ENCODE results near the gene KIAA1328. TPM values are rescaled to one million over a fixed set of nuclear protein-coding genes. Genes with fewer than 3 reads are reported as not detected.

The KIAA1328 gene
- total RNA-seq, 1 experiment from 2014 or later: 6.2 TPM

DNA sequence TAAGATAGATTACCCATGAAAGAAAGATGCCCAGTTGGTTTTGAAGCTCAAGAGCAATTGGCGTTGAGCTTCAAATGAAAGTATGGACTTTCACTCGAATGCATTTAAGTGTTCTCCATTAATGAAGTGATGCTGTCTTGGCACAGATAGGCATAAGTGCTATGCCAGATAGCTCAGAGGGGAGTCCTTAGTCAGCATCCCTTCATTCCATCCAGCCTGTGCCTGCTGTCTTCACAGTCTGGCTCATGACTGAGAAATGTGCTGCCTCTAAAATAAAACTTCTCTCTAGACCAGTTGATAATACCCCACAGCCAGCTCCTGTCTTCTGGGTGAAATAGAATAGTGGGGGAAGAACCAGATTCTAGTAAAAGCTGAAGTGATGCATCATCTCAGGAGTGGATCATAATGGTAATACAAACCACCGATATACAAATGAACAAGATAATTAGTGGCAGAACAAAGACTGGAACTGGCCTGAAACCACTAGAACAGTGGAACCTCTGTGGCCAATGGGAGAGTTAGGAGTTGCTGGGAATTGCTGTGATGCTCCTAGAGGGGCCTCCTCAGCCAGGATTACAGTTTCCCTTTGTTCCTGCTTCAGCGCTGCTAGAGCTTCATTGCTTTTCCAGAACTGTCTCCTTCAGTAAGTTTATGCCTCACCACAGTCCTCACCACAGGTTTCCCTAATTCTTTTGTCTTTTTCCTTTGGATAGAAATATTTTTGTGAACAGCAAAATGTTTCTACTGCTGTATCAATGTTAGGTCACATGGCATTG is 359.3 kb downstream of the KIAA1328 start:
- intact Hi-C loops (cut with micrococcal nuclease; ENCODE audit: unreplicated experiment) (no loop called here), in situ Hi-C loops (cut with HindIII; ENCODE audit: low pct_unique_long_range_greater_than_20kb, low sequenced_read_pairs) (no loop called here)
- TF ChIP-seq TCF7L2 (IDR thresholded peaks at IDR 0.05; ENCODE audit: low read depth, low read length) (no peak), CTCF (IDR thresholded peaks at IDR 0.05) (no peak), POLR2AphosphoS5 (IDR thresholded peaks at IDR 0.05; ENCODE audit: low read depth, low read length) (no peak), SIN3A (IDR thresholded peaks at IDR 0.05; ENCODE audit: borderline replicate concordance, insufficient read depth, low read depth, low read length) (no peak)
- TF ChIP-seq, protein P1, sequence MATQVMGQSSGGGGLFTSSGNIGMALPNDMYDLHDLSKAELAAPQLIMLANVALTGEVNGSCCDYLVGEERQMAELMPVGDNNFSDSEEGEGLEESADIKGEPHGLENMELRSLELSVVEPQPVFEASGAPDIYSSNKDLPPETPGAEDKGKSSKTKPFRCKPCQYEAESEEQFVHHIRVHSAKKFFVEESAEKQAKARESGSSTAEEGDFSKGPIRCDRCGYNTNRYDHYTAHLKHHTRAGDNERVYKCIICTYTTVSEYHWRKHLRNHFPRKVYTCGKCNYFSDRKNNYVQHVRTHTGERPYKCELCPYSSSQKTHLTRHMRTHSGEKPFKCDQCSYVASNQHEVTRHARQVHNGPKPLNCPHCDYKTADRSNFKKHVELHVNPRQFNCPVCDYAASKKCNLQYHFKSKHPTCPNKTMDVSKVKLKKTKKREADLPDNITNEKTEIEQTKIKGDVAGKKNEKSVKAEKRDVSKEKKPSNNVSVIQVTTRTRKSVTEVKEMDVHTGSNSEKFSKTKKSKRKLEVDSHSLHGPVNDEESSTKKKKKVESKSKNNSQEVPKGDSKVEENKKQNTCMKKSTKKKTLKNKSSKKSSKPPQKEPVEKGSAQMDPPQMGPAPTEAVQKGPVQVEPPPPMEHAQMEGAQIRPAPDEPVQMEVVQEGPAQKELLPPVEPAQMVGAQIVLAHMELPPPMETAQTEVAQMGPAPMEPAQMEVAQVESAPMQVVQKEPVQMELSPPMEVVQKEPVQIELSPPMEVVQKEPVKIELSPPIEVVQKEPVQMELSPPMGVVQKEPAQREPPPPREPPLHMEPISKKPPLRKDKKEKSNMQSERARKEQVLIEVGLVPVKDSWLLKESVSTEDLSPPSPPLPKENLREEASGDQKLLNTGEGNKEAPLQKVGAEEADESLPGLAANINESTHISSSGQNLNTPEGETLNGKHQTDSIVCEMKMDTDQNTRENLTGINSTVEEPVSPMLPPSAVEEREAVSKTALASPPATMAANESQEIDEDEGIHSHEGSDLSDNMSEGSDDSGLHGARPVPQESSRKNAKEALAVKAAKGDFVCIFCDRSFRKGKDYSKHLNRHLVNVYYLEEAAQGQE (IDR thresholded peaks at IDR 0.05; ENCODE audit: insufficient read depth in 1 of 2, low read depth in 2 of 2, low read length in 1 of 2): no peak
- no TSS peak for BruUV-seq (replicated peaks)
- POLR2A ChIA-PET: no interaction called here
- no peak overlapping the region for H3K4me3 ChIP-seq (ENCODE audit: low read depth in 2 of 2, low read length in 2 of 2)
- no peaks in the 10 kb centered on the region for H3K4me1 ChIP-seq (ENCODE audit: control insufficient read depth, insufficient read depth, low read length)
- H3K27me3 ChIP-seq (ENCODE audit: control insufficient read depth, insufficient read depth, low read length): no peaks in the 10 kb centered on the region
- CTCF ChIA-PET: no interaction called here
- no peak overlapping the region for H3K27ac ChIP-seq (ENCODE audit: low read length)
- DNase-seq (ENCODE audit: low read depth, low spot score) (no peak), ATAC-seq (no peak)
- no peaks in the 10 kb centered on the region for H3K9me3 ChIP-seq (ENCODE audit: control insufficient read depth, insufficient read depth, low read depth, low read length)
- H3K36me3 ChIP-seq (ENCODE audit: control insufficient read depth, insufficient read depth, low read length): no peaks in the 10 kb centered on the region

DNA sequence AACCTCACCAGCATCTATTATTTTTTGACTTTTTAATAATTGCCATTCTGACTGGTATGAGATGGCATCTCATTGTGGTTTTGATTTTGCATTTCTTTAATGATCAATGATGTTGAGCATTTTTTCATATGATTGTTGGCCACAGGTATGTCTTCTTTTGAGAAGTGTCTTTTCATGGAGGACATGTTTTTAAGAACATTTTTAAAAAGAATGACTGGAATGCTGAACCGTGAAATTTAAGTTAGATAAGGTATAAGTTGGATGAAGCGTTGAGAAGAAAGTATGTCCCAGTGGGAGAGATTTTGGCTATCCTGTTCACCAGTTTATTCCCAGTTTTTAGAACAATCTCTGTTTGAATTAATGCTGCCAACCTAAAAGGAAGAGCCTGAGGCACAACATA is 370.8 kb downstream of the KIAA1328 start:
- intact Hi-C loops (cut with micrococcal nuclease; ENCODE audit: unreplicated experiment) (no loop called here), in situ Hi-C loops (cut with HindIII; ENCODE audit: low pct_unique_long_range_greater_than_20kb, low sequenced_read_pairs) (no loop called here)
- no peak for TF ChIP-seq SIN3A (IDR thresholded peaks at IDR 0.05; ENCODE audit: borderline replicate concordance, insufficient read depth, low read depth, low read length)
- TF ChIP-seq, protein P1 (IDR thresholded peaks at IDR 0.05; ENCODE audit: insufficient read depth in 1 of 2, low read depth in 2 of 2, low read length in 1 of 2): no peak
- no peak for TF ChIP-seq CTCF (IDR thresholded peaks at IDR 0.05)
- no peak for TF ChIP-seq TCF7L2 (IDR thresholded peaks at IDR 0.05; ENCODE audit: low read depth, low read length)
- TF ChIP-seq POLR2AphosphoS5 (IDR thresholded peaks at IDR 0.05; ENCODE audit: low read depth, low read length): no peak

More for the DNA sequence above, 370.8 kb downstream of the KIAA1328 start:
- ChIA-PET CTCF (no interaction called here), POLR2A (no interaction called here)
- no peaks in the 10 kb centered on the region for H3K9me3 ChIP-seq (ENCODE audit: control insufficient read depth, insufficient read depth, low read depth, low read length)
- no peak for DNase-seq (ENCODE audit: low read depth, low spot score)
- H3K4me1 ChIP-seq (ENCODE audit: control insufficient read depth, insufficient read depth, low read length): no peaks in the 10 kb centered on the region
- no peak for ATAC-seq
- H3K27ac ChIP-seq (ENCODE audit: low read length): no peak overlapping the region
- no peaks in the 10 kb centered on the region for H3K36me3 ChIP-seq (ENCODE audit: control insufficient read depth, insufficient read depth, low read length)
- BruUV-seq (replicated peaks): no TSS peak
- H3K4me3 ChIP-seq (ENCODE audit: low read depth in 2 of 2, low read length in 2 of 2): no peak overlapping the region
- H3K27me3 ChIP-seq (ENCODE audit: control insufficient read depth, insufficient read depth, low read length): no peaks in the 10 kb centered on the region
